ENCODE data around the gene CD74. TPM values are rescaled to one million over a fixed set of nuclear protein-coding genes. Genes with fewer than 3 reads are reported as not detected.
A peak's percentile ranks its signal among the peaks of the same experiment; 100 is the strongest.

The CD74 gene
- total and polyA plus RNA-seq, 2 of the 13 experiments (the other 11 are each of a cell fraction or from before 2014, with no cell fraction given), result 34.1 to 84.4 TPM

GRCh38 chr5:150460781-150461180 is 48.1 kb upstream of the CD74 start (continued):
- TF ChIP-seq ZNF800 (CRISPR knock-in tag; IDR thresholded peaks at IDR 0.05), result no peak
- TF ChIP-seq KLF16 (CRISPR knock-in tag; IDR thresholded peaks at IDR 0.05), result no peak
- TF ChIP-seq ZFY (CRISPR knock-in tag; IDR thresholded peaks at IDR 0.05), result no peak
- TF ChIP-seq BRD4 (CRISPR knock-in tag; IDR thresholded peaks at IDR 0.05), result no peak
- TF ChIP-seq FOXC1 (CRISPR knock-in tag; IDR thresholded peaks at IDR 0.05; ENCODE audit: borderline replicate concordance), result no peak

DNA sequence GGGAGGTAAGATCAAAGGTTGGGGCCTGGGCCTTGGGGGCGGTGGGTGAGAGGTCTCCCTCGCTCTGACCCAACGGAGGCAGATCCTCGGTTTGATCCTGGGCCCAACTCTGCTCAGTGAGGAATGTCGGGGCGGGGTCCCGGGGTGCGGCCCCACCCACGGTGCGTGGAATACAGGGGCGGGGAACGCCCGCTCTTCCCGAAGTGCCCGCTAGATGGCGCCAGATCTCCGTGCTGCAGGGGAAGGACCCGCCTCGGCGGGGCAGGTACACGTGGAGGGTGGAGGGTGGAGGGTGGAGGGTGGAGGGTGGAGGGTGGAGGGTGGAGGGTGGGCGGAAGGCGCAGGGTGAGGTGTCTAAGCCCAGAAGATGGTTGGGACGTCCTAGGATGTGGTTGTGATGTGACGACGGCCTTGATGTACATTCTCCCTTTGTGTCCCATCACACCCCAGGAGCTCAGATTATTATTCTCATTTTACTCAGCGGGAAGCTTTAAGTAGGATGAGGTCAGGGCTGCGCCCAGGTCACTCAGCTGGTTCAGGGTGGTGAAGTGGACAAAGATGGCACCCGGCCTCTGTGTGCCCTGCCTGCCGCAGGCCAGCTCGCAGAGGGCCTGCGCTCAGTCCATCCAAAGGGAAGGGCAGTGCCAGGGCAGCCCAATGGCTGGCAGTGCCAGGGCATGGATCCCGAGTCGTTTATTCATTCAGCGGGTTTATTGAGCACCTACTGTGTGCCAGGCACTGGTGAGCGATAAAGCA is 46.3 kb upstream of the CD74 start:
- Histone ChIP-seq H3K4me1 (ENCODE audit: insufficient read depth, low read length) (peaks cover 47% of the 10 kb centered on the region), H3K36me3 (replicated peaks in 1 of 2; ENCODE audit: control insufficient read depth in 1 of 2, insufficient read depth in 2 of 2, low read length in 2 of 2) (no peaks in the 10 kb centered on the region), H3K9ac (ENCODE audit: insufficient read depth, low read depth, low read length) (no peak overlapping the region), H3K27ac (ENCODE audit: extremely low read length, insufficient read depth, low read length) (no peak overlapping the region), H3K27me3 (ENCODE audit: control insufficient read depth in 1 of 2, insufficient read depth in 2 of 2, low read length in 2 of 2) (peaks cover 2 to 7% of the 10 kb centered on the region in 2 experiments; a peak in 1 of 5 replicates), H2AFZ (ENCODE audit: low read length) (no peak overlapping the region), H3K9me3 (ENCODE audit: low read length) (no peaks in the 10 kb centered on the region), H3K4me3 (replicated peaks in 1 of 3; ENCODE audit: insufficient read depth in 1 of 3, low read depth in 2 of 3, low read length in 3 of 3) (peak overlapping the region in 2 of 3 experiments; percentile 42 to 62; a peak in 4 of 6 replicates), H3K4me2 (ENCODE audit: low read depth, low read length) (peak overlapping the region; percentile 78), H3K79me2 (ENCODE audit: insufficient read depth, low read length) (no peaks in the 10 kb centered on the region), H4K20me1 (ENCODE audit: insufficient read depth, low read length) (no peaks in the 10 kb centered on the region)
- ChIA-PET POLR2A (interaction anchor here (0.6 to 2.0 kb wide), 5 partner anchors 9 to 86 kb away, joined by 4 to 15 read pairs (median 8); partner anchors contain the start of gene RPS14), CTCF (ENCODE audit: low intra/inter-chr PET ratio, low total read pairs) (interaction anchor here (1.4 to 2.9 kb wide), 3 partner anchors 64 to 101 kb away, joined by 6 to 51 read pairs (median 18); no protein-coding TSS in a partner anchor)
- DNase-seq (ENCODE audit: low spot score) (peak; percentile 44), FAIRE-seq (no peak), ATAC-seq (peak; percentile 86)
- no TSS peak for BruUV-seq (replicated peaks)
- 35% methylated on average over 16 of the region's 36 CpGs for WGBS (ENCODE audit: low lambda C conversion rate)
- intact Hi-C loops (cut with micrococcal nuclease; ENCODE audit: unreplicated experiment) (loop anchor here (1.0 kb wide), 2 partner anchors 64 to 85 kb away; no protein-coding TSS in a partner anchor), in situ Hi-C loops (cut with HindIII; ENCODE audit: extremely low pct_ligation_motif_present, low pct_unique_long_range_greater_than_20kb) (loop anchor here (5.0 to 25.0 kb wide), 3 partner anchors 63 to 203 kb away; partner anchors contain the start of gene MYOZ3)
- TF ChIP-seq KLF12 (CRISPR knock-in tag; IDR thresholded peaks at IDR 0.05; ENCODE audit: borderline replicate concordance), result 0 out of 2 replicates have a peak, but pooled peaks have one; percentile 51
- TF ChIP-seq, protein P1, sequence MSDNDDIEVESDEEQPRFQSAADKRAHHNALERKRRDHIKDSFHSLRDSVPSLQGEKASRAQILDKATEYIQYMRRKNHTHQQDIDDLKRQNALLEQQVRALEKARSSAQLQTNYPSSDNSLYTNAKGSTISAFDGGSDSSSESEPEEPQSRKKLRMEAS (IDR thresholded peaks at IDR 0.05), result peak; percentile 81
- TF ChIP-seq, protein P2, sequence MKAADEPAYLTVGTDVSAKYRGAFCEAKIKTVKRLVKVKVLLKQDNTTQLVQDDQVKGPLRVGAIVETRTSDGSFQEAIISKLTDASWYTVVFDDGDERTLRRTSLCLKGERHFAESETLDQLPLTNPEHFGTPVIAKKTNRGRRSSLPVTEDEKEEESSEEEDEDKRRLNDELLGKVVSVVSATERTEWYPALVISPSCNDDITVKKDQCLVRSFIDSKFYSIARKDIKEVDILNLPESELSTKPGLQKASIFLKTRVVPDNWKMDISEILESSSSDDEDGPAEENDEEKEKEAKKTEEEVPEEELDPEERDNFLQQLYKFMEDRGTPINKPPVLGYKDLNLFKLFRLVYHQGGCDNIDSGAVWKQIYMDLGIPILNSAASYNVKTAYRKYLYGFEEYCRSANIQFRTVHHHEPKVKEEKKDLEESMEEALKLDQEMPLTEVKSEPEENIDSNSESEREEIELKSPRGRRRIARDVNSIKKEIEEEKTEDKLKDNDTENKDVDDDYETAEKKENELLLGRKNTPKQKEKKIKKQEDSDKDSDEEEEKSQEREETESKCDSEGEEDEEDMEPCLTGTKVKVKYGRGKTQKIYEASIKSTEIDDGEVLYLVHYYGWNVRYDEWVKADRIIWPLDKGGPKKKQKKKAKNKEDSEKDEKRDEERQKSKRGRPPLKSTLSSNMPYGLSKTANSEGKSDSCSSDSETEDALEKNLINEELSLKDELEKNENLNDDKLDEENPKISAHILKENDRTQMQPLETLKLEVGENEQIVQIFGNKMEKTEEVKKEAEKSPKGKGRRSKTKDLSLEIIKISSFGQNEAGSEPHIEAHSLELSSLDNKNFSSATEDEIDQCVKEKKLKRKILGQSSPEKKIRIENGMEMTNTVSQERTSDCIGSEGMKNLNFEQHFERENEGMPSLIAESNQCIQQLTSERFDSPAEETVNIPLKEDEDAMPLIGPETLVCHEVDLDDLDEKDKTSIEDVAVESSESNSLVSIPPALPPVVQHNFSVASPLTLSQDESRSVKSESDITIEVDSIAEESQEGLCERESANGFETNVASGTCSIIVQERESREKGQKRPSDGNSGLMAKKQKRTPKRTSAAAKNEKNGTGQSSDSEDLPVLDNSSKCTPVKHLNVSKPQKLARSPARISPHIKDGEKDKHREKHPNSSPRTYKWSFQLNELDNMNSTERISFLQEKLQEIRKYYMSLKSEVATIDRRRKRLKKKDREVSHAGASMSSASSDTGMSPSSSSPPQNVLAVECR (CRISPR knock-in tag; IDR thresholded peaks at IDR 0.05; ENCODE audit: borderline replicate concordance), result peak; percentile 38; the same call in 1 of the 2 replicates
- peak; percentile 84 for TF ChIP-seq RAD21 (CRISPR knock-in tag; IDR thresholded peaks at IDR 0.05)
- no peak for TF ChIP-seq HNRNPUL1 (IDR thresholded peaks at IDR 0.05; ENCODE audit: low read depth, low read length)
- TF ChIP-seq, protein P3, sequence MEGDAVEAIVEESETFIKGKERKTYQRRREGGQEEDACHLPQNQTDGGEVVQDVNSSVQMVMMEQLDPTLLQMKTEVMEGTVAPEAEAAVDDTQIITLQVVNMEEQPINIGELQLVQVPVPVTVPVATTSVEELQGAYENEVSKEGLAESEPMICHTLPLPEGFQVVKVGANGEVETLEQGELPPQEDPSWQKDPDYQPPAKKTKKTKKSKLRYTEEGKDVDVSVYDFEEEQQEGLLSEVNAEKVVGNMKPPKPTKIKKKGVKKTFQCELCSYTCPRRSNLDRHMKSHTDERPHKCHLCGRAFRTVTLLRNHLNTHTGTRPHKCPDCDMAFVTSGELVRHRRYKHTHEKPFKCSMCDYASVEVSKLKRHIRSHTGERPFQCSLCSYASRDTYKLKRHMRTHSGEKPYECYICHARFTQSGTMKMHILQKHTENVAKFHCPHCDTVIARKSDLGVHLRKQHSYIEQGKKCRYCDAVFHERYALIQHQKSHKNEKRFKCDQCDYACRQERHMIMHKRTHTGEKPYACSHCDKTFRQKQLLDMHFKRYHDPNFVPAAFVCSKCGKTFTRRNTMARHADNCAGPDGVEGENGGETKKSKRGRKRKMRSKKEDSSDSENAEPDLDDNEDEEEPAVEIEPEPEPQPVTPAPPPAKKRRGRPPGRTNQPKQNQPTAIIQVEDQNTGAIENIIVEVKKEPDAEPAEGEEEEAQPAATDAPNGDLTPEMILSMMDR (CRISPR knock-in tag; IDR thresholded peaks at IDR 0.05), result peak; percentile 92
- peak; percentile 35; the same call in 1 of the 2 replicates for TF ChIP-seq RXRB (CRISPR knock-in tag; IDR thresholded peaks at IDR 0.05; ENCODE audit: borderline replicate concordance)
- 0 out of 2 replicates have a peak, but pooled peaks have one; percentile 9 for TF ChIP-seq ZMYM3 (CRISPR knock-in tag; IDR thresholded peaks at IDR 0.05)

All from HepG2 (cell line).